HG02852 (cell line): ENCODE measurements around the gene SHROOM4.

Experiments
- ATAC-seq: cut with Tn5 transposase; IDR thresholded peaks from one replicate; pipeline ENCODE4 v1.9.1; 2021; ENCODE audit warnings: mild to moderate bottlenecking, moderate library complexity; ENCODE audit not compliant: unreplicated experiment

Gene SHROOM4

DNA sequence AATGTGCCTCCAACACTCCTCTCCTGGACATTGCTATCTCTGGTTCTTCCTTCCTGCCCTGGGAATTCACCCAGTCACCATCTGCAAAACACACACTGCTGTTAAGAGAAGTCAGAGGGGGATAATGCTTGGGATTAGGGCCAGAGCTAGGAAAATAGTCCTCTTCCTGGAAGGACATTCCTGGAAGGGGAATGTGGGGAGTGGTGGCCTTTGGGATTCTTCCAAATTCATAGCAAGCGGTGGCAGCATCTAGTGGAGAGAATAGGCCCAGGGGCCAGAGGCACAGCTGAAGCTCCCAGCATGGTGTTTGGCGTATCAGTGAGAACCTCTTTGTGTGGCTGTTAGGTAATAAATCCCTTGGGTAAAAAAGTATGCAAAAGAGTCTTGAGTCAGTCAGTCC, 34.3 kb downstream of the SHROOM4 start:
- ATAC-seq = no peak

GRCh38 chrX:50778272-50778671, 35.7 kb downstream of the SHROOM4 start:
- ATAC-seq = no peak

DNA sequence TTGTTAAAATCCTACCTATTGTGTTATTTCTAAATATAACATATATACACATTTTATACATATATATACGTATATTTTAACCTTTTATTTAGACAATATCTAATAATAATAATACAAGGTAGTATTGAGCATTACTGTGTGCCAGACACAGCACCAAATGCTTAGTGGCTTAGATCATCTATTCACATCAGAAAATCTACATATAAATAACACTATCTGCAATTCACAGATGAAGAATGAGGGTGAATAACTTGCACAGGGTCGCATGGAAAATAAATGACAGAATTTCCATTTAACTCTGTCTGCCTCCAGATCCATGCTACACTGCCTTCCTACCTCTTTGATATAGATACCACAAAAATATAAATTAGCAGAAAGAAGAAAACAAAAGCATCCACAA, 37.7 kb downstream of the SHROOM4 start:
- ATAC-seq = no peak

DNA sequence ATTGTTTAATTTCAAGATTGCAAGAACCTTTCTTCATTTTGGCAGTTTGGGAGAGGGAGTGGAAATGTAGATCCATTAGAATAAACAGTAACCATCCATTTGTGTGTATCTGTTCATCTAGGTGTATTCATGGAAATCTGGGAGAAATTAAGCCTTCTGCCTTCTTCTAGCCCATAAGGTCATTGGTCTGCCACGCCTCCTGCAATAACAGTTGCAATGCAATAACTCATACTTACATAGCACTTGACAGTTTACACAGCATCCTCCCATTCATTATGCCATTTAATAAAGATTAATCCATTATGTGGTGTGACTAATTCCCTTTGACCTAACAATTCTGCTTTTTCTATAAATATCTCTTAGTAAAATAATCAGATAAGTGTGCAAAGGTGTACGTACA, 42.6 kb downstream of the SHROOM4 start:
- no peak for ATAC-seq

- no peak for ATAC-seq
These were observed 43.3 kb downstream of the SHROOM4 start for GRCh38 chrX:50770702-50771101.

DNA sequence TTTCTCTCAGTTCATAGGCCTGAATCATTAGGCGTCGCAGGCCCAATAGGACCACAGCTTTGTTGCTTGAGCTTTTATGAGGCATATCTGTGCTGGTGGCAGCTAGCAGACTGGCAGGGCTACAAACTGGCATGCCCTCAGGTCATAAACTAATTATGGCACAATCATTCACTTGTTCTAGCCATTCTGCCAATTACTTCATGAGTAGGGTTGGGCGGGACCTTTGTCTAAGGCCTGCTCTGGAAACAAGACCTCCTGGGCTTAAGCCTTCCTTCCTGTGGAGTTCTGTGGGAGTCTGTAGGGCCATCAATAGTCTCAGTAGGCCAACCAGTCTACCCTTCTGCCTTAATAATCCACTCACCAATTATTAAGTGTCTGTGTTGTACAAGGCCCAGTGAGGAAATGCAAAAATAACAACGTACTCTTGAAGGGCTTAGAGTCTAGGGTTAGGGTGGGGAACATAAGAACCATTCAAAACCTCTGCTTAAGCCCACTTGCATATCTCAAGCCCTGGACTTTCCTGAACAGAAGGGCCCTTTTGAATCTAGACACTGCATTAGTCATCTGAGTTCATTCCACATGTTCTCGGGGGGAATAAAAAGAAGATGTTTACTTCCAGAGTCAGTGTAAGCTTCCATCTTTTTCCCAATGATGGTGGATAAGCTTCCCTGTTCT, 44.5 kb downstream of the SHROOM4 start:
- ATAC-seq = no peak

DNA sequence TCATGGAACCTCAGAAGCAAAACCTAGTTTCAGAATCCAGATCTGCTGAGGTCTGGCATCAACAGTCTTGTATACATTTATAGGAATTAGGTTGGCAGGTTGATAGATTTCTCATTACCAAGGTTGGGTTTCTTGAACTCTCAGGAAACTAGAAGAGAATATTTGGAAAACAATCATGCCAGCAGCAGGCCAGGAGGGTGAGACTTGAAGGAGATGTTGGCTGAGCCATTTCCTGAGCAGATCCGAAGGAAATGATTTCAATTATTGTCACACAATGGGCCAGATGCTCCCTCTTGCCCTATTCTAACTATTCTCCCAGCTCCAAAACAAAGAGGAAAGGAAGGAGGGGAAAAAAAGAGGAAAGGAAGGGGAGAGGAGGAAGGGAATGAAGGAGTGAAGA, 45.2 kb downstream of the SHROOM4 start:
- no peak for ATAC-seq

GRCh38 chrX:50765986-50766385, 48.0 kb downstream of the SHROOM4 start:
- ATAC-seq = no peak

- no peak for ATAC-seq
These were observed 51.4 kb downstream of the SHROOM4 start for GRCh38 chrX:50762578-50762977.

GRCh38 chrX:50756276-50756675, 57.7 kb downstream of the SHROOM4 start:
- no peak for ATAC-seq

DNA sequence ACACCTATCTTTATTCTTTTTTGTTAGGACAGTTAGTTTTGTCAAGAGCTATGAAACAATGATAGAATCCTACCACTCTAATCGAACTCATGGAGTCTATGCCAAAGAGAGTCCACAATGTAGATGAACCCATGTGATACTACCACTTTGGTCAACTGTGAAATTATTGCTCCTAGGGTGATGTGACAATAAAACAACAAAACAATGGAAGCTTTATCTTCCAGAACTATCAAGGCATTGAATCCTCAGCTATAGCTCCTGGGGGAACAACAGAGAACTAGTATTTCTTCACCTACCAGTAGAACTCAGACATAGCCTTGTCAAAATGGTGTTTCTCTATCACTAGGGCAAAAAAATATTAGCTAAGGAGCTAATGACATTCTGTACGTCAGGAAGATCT, 62.9 kb downstream of the SHROOM4 start:
- no peak for ATAC-seq

DNA sequence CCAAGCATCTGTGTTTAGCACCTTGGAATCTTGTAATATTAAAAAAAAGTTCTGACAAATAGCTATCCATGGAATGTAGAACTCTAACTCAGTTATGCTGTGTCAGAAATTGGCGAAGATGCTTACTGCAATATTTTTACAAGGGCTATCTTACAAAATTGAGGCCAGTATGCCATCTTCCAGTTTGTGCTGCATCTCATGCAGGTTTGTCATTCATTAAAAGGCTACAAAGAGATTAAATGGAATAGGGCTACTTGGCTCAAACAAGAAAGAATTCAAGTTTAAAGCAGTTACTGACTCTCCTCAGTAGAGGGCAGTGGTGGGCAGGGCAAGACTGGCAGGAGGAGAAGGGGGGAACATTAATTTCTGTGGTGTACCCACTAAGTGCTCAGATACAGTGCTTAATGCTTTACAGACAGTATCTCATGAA, 66.5 kb downstream of the SHROOM4 start:
- ATAC-seq = no peak

GRCh38 chrX:50736656-50737055, 77.3 kb downstream of the SHROOM4 start:
- no peak for ATAC-seq

GRCh38 chrX:50726296-50726695, 87.7 kb downstream of the SHROOM4 start:
- no peak for ATAC-seq

DNA sequence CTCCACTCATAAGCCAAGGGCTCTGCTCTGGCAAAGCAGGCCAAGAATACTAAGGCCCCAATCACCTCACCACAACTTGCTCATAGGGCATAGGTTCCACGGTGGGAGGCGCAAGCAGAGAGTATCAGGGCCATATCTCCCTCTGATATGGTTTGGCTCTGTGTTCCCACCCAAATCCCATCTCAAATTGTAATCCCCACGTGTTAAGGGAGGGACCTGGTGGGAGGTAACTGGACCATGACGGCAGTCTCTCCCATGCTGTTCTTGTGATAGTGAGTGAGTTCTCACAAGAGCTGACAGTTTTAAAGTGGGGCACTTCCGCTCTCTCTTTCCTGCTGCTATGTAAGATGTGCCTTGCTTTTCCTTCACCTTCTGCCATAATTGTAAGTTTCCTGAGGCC, 88.7 kb downstream of the SHROOM4 start:
- no peak for ATAC-seq

- no peak for ATAC-seq
These were observed 91.0 kb downstream of the SHROOM4 start for GRCh38 chrX:50723006-50723405.

- no peak for ATAC-seq
These were observed 92.1 kb downstream of the SHROOM4 start for GRCh38 chrX:50721764-50722521.

DNA sequence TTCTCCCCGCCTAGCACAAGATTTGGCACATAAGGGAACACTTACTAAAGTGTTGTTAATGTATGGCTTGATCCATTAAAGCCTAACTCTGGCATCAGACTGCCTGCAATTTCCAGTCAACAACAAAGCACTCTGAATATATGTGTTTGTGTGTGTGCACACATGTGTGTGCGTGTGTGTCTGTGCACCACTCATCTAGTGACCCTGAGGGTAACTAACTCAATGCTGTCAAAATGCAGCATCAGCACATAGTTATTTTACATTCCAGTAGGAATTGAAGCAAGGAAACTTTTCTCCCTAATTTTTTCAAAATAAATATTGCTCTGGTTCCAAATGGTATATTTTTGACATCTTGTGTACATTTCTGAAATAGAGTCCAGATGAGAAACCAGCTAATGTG, 94.4 kb downstream of the SHROOM4 start:
- no peak for ATAC-seq

DNA sequence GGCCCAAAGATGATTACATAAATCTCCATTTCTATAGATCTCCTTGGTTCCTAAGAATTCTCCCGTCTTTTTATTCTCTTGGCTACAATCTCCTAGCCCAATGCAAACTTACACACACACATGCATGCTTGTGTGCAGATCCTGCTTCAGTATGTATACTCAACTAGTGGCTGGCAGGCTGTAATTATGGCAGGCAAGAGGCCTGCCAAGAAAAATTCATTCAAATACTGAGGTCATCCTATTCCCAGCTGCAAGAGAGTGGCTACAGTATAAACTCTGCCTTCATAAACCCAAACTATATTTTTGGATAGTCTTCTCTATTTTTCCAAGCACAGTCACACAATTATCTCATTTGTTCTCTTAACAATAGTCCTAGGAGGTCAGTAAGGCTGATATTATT, 95.2 kb downstream of the SHROOM4 start:
- ATAC-seq = no peak

GRCh38 chrX:50716706-50717105, 97.3 kb downstream of the SHROOM4 start:
- ATAC-seq = no peak

DNA sequence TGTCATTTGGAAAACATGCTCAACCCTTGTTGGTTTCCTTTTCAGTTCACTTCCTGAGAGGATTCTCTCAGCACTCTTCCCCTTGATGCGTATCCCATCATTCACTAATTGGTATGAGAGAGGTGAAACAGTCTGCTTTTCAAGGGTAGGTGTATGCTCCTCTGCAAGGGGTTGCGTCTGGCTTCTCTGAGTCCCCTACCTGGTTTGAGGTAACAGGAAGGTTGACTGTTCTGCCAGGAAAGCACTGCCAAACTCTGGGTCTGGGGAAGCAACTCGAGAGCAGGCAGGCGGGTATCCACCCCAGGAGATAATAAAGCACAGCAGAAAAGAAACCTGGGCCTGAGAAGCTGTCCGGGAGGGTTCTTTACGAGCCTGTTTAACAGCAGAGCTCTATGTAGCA, 101.2 kb downstream of the SHROOM4 start:
- no peak for ATAC-seq

- ATAC-seq = no peak
These were observed 102.1 kb downstream of the SHROOM4 start for GRCh38 chrX:50711907-50712306.
